GM10266 (cell line): ENCODE data around the gene THNSL1.

Experiments used
- DNase-seq: peaks from one replicate; pipeline ENCODE4 v3.0.0; 2012; ENCODE audit errors: extremely low spot score
- CTCF ChIP-seq: IDR thresholded peaks from 2 replicates; pipeline ENCODE4 v1.5.1; 2012; ENCODE audit warnings: mild to moderate bottlenecking, low read depth; ENCODE audit not compliant: control insufficient read depth, insufficient read depth; ENCODE audit errors: missing control alignments

THNSL1 gene

GRCh38 chr10:25068152-25069058, 52.0 kb downstream of the THNSL1 start:
- no peak for DNase-seq
- no peak for TF ChIP-seq CTCF

DNA sequence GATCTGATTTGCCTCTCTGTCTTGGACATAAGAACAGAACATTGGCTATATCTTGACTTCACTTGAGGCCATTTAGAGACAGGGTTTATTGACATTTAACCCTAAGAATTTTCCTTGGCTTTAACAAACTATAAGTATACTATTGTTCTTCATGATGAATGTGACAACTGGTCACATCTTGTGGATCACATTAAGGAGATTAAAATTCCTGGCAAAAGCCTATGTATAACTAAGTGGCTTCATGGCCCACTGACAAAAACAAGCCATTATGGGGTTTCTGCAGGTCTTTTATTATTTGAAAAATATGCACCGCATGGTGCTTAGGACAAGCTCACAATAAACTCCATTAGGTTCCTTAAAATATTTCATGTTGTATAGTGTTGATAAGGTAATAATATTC, 54.8 kb downstream of the THNSL1 start:
- TF ChIP-seq CTCF: no peak
- DNase-seq: no peak

DNA sequence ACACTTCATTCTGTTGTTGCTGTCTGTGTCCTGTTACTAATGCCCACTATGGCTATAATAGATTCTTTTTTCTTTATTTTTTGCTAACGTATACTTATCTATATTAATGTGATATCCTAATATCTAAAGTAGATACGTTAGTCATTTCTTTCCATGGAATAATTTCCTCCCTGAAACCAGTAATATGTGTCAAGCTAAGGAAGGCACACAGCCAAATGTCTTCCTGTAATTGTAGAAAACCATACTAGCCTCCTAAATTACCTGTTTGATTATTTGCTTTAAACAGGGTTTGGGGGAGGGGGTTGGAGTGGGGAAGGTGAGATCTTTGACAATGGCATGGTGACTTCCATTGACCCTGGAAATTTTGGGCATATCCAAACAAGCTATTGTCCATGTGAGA, 56.4 kb downstream of the THNSL1 start:
- no peak for DNase-seq
- TF ChIP-seq CTCF: no peak

DNA sequence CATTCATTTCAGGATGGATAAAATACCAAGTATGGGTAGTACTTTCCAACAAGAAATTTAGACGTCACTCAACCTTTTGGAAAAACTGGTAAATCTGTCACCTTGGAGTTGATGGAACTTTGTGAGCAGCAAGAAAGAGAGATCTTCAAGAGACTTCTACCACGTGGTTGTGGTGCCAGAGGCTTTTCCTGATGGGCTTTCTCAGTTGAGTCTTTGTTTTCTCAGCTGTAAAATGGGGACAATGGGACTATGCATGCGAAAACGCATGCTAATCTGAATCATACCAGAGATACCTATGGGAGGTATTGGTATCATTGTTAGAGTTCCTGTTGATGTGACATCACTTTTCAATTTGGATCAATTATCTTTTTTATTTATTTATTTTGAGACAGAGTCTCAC, 59.4 kb downstream of the THNSL1 start:
- no peak for DNase-seq
- no peak for TF ChIP-seq CTCF
